ENCODE results near the gene PSMD6.

Gene PSMD6

GRCh38 chr3:64008487-64009351 lies 14.6 kb downstream of the PSMD6 start:
- no peak for DNase-seq (ENCODE audit: low spot score)

GRCh38 chr3:64008017-64008416 lies 15.3 kb downstream of the PSMD6 start:
- no peak for DNase-seq (ENCODE audit: low spot score)

- DNase-seq (ENCODE audit: low spot score) = no peak
These were observed 19.7 kb downstream of the PSMD6 start for GRCh38 chr3:64003589-64003988.

GRCh38 chr3:64002233-64002632 lies 21.1 kb downstream of the PSMD6 start:
- DNase-seq (ENCODE audit: low spot score) = no peak

GRCh38 chr3:64000453-64001055 lies 22.7 kb downstream of the PSMD6 start:
- DNase-seq (ENCODE audit: low spot score) = no peak

- DNase-seq (ENCODE audit: low spot score) = no peak
These were observed 24.2 kb downstream of the PSMD6 start for GRCh38 chr3:63998852-63999754.

- no peak for DNase-seq (ENCODE audit: low spot score)
These were observed 28.2 kb downstream of the PSMD6 start for GRCh38 chr3:63995086-63995485.

GRCh38 chr3:63993653-63994079 lies 29.6 kb downstream of the PSMD6 start:
- DNase-seq (ENCODE audit: low spot score) = peak; percentile 70

- no peak for DNase-seq (ENCODE audit: low spot score)
These were observed 30.6 kb downstream of the PSMD6 start for GRCh38 chr3:63992516-63993209.

GRCh38 chr3:63991666-63992065 lies 31.6 kb downstream of the PSMD6 start:
- DNase-seq (ENCODE audit: low spot score) = no peak

- DNase-seq (ENCODE audit: low spot score) = no peak
These were observed 32.6 kb downstream of the PSMD6 start for GRCh38 chr3:63990733-63991132.

- no peak for DNase-seq (ENCODE audit: low spot score)
These were observed 33.1 kb downstream of the PSMD6 start for GRCh38 chr3:63990204-63990603.

GRCh38 chr3:63988943-63989342 lies 34.4 kb downstream of the PSMD6 start:
- DNase-seq (ENCODE audit: low spot score) = no peak

GRCh38 chr3:63986831-63987230 lies 36.5 kb downstream of the PSMD6 start:
- no peak for DNase-seq (ENCODE audit: low spot score)

GRCh38 chr3:63986146-63986545 lies 37.1 kb downstream of the PSMD6 start:
- DNase-seq (ENCODE audit: low spot score) = no peak

GRCh38 chr3:63984391-63984790 lies 38.9 kb downstream of the PSMD6 start:
- DNase-seq (ENCODE audit: low spot score) = no peak

GRCh38 chr3:63981980-63982379 lies 41.3 kb downstream of the PSMD6 start:
- no peak for DNase-seq (ENCODE audit: low spot score)

GRCh38 chr3:63980830-63981498 lies 42.3 kb downstream of the PSMD6 start:
- DNase-seq (ENCODE audit: low spot score) = no peak

- no peak for DNase-seq (ENCODE audit: low spot score)
These were observed 43.3 kb downstream of the PSMD6 start for GRCh38 chr3:63980019-63980418.

- no peak for DNase-seq (ENCODE audit: low spot score)
These were observed 44.0 kb downstream of the PSMD6 start for GRCh38 chr3:63979093-63979885.

GRCh38 chr3:63977893-63978292 lies 45.4 kb downstream of the PSMD6 start:
- no peak for DNase-seq (ENCODE audit: low spot score)

Data from kidney capillary endothelial cell (primary cell).